ENCODE data around the gene TCOF1.

The TCOF1 gene

DNA sequence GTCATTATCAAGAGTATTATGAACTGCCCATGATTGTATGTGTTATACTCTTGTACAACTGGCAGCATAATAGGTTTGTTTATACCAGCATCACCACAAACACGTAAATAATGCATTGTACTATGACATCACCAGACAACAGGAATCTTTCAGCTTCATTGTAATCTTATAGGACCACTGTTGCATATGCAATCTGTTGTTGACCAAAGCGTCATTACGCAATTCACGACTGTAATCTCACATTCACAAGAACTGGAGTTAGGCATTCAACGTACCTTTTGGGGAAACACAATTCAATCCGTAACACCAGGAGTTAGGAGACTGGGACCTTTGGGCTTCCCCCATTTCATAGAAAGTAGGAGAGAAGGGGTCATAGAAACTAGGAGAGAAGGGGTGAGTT, 34.4 kb upstream of the TCOF1 start:
- no peak for DNase-seq

DNA sequence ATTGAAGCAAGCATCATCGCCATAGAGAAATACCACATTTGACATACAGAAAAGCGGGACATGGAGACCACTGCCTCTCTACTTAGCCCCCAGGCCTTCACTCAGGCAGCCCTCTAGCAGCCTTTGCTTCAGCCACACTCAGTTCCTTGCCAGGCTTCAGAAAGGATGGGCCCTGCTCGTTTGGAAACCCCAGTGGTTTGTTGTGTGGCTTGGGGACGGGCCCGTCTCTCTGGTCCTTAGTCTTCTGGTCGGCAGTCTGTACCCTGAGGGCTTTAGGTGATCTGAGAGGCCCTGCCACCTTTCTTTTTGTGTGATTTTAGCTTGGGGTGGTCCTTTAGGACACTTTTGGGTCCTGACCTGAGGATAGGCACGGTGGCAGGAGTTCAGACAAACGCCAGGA, 33.7 kb upstream of the TCOF1 start:
- no peak for DNase-seq

GRCh38 chr5:150325426-150325825, 32.1 kb upstream of the TCOF1 start:
- DNase-seq = no peak

DNA sequence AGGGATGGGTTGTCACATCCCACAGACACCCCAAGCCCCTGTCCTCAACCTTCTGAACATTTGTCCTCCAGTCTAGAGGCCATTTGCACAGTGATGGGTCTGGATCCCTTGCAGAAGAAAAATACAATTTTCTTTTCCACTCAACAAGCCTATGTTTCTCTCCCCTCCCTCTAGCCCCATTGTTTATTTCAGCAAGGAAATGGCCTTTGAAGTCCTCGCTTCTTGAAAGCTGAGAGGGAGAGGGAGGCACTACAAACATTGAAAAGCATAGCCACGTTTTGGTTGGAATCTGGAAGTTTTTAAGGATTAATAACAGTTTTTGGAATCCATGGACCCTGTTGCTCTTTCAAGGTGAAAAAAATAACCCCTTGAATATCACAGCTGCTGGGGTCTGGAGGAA, 30.8 kb upstream of the TCOF1 start:
- no peak for DNase-seq

- no peak for DNase-seq
Observed at GRCh38 chr5:150327139-150327538, 30.4 kb upstream of the TCOF1 start.

DNA sequence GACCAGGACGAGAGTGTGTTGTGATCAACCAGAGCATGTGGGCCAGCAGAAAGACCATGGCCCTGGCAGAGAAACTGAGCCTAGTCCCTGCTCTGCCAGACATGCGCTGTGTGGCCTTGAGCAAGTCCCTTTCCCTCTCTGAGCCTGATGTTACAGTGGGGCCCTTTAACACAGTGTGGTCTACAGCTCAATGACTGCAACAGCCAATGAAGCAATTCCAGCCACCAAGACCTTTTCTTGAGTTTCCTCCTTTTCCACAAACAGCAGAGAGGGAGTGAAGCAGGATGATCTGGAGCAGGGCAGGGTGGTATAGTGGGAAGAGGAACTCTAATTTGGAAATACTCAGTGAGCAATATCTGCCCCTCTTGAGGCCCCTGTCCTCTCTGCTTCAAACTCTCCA, 29.0 kb upstream of the TCOF1 start:
- no peak for DNase-seq

- DNase-seq = no peak
Observed at GRCh38 chr5:150329038-150329437, 28.5 kb upstream of the TCOF1 start.

GRCh38 chr5:150329881-150330876, 27.3 kb upstream of the TCOF1 start:
- DNase-seq = no peak

GRCh38 chr5:150333400-150333799, 24.1 kb upstream of the TCOF1 start:
- DNase-seq = no peak

DNA sequence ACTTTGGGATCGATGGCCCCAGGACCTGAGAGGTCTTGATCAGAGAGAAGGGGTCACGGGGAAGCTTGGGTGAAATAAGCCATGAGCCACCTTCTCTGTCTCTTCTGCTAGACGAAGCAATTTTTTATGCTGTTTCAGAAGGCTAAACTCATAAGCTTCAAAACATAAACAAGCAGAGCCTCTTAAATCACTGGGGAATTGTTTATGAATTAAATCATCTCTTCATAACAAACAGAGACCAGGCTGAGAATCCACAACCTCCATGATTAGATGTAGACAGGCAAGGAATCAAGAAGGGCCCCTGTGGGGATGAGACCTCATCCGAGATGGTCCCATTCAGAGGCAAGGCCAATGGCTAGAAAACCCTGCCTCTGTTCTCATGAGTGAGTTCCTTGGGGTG, 21.7 kb upstream of the TCOF1 start:
- no peak for DNase-seq

DNA sequence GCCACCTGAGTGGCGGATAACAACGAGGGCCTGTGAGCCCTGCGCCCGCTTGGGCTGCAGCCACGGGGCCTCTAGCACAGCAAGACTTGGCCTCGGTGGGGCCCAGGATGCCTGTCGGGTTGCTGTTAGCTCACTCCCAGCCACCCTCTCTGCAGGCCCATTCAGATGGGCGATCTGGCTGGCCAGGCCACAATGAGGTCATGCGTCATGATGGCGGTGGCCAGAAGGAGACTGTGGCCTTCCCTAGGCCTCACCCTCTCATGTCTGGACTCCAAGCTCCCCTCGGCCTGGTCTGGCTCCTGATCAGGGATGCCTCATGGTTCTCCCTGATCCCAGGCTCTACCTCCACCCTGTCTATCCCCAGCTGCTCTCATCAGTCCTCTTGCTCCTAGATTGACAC, 19.0 kb upstream of the TCOF1 start:
- DNase-seq = no peak

DNA sequence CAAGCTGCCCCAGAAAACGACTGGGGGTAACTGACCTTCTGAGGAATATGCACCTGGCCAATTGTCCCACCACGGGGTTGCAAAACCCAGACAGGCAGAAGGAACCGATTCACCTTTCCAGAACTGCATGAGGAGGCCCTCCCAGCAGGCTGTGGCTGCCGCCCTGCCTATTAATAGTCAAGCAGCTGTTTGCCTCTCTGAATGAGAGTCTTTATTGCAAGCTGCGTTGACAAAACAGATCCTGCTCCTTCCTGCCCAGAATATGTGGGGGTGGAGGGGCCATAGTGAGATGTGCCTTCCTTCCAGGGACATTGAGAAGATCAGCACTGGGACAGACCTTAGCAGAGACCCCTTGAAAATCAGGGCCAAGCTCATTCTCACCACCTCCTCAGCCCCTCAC, 18.3 kb upstream of the TCOF1 start:
- DNase-seq = no peak

DNA sequence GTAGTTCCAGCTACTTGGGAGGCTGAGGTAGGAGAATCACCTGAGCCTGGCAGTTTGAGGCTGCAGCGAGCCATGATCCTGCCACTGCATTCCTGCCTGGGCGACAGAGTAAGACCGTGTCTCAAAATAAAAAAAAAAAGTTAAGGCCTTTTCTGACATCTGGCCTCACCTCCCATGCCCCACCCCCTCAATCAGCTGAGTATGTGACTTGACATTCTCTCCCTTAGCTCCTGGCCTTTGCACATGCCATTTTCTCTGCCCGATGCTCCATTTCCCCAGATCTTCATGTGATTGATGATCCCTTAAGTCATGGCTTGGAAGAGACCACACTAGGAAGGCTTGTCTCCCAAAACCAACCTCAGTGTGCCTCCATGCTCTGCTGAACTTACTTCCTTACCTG, 17.7 kb upstream of the TCOF1 start:
- no peak for DNase-seq

- DNase-seq = no peak
Observed at GRCh38 chr5:150340614-150341255, 16.8 kb upstream of the TCOF1 start.

DNA sequence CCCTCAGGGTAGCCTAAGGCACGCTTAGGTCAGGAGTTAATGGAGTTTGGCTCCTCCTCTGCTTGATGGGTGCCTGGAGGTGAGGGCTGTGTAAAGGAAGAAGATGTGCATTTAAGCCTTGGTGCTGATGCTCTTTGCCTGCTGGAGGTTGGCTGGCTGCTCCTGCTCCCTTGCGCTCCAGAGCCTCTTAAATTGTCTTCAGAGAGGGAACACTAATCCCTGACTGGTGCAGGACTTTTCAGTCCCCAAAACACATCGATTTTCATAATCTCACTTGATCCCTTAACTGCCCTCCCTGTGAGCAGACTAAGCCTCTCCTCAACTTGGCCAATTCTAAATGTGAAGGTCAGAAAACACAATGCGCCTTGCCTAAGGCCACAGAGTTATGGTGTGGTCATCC, 16.2 kb upstream of the TCOF1 start:
- no peak for DNase-seq

DNA sequence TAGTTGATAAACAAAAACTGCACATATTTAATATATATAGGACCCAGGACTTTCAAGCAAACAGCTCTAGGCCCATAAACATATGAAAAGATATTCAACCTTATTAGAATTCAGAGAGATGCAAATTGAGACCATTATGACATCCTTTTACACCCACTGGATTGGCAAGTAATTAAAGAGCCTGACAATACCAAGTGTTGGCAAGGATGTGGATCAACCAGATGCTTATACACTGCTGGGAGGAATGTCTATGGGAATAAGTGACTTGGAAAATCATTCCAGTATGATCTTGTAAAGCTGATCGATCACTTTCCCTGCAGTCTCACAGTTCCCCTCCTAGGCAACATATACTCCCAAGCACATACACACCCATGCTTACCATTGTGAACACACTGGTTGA, 15.5 kb upstream of the TCOF1 start:
- no peak for DNase-seq

GRCh38 chr5:150342583-150342982, 14.9 kb upstream of the TCOF1 start:
- DNase-seq = no peak

DNA sequence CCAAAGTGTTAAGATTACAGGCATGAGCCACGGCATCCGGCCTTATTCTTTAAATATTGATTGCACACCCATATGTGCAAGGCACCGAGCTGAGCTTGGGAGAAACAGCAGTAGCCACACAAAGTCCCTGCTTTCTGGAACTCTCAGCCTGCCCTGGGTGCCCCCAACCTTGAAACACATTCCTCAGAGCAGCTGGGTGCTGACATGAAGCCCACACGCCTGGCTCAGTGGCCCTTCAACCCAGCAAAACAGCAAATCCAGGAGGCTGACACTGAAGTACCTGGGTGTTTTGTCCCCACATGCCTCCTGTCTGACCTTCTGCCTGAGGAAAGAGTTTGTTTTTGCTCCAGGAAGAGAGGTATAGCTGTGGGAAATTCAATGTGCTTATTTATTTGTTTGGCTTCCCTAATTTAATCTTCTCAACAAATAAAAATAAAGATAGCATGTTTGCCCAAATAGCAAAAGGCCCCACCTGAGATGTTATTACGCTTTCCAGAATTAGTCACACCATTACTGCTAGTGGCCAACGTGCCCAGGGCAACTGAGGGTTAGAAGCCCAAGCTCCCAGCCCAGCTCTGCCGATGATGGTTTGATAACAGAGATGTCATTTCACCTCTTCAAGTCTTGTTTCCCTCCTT, 13.4 kb upstream of the TCOF1 start:
- no peak for DNase-seq

GRCh38 chr5:150345716-150346115, 11.8 kb upstream of the TCOF1 start:
- DNase-seq = peak; percentile 1

- DNase-seq = no peak
Observed at GRCh38 chr5:150346592-150346991, 10.9 kb upstream of the TCOF1 start.

GRCh38 chr5:150347003-150347402, 10.5 kb upstream of the TCOF1 start:
- no peak for DNase-seq

DNA sequence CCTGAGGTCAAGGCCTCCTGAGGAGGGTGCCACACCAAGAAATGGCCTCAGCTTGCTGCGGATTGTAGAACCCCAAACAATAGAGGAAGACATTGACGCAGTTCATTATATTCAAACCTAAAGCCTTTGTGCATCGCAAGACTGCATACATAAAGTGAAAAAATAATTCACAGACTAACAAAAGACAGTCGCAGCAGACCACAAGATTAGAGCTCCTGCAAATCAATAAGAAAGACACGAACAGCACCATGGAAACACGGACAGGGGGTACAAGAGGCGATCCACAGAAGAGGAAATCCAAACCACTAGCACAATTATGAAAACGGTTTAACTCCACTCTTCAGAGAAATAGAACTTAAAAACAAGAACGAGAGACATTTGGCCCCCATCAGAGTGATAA, 10.0 kb upstream of the TCOF1 start:
- no peak for DNase-seq

DNA sequence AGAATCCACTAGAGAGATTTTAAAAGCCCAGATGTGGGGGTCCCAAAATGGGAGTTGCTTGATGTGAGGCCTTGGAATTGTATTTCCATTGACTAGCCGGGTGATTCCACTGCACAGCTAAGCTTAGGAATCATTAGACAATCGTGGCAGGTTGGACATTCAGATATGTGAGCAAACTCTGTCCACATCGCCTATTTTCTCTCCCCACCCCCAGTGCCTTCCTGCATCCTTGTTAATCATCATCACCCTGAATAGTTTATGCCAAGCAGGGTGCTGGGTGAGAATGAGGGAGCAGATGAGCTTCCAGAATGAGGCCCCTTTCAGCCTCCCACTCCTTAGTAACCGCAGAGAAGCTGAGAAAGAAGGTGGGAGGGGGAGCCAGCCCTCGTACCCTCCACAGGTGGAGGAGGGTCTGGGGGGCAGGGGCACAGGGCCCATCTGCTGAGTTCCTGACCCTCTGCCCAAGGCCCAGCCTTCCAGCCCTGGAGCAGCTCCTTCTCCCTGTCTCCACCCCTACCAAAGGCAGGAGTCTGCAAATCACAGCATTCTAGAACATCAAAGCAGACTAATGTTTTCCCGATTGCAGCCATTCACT, 7.7 kb upstream of the TCOF1 start:
- no peak for DNase-seq
